Neuron (in vitro differentiated cells): Measurements from ENCODE around the gene COL5A2.

Source experiments
- H2AFZ ChIP-seq: one replicate; pipeline ENCODE4 v1.6.1; 2013; ENCODE audit warnings: low read depth, mild to moderate bottlenecking, inconsistent platforms, low read length, moderate library complexity
- H3K27me3 ChIP-seq: one replicate; pipeline ENCODE4 v1.6.1; 2013; ENCODE audit warnings: low read length; ENCODE audit not compliant: insufficient read depth
- H3K36me3 ChIP-seq: one replicate; pipeline ENCODE4 v1.6.1; 2013; ENCODE audit warnings: low read length; ENCODE audit not compliant: insufficient read depth
- H3K4me1 ChIP-seq: one replicate; pipeline ENCODE4 v1.6.1; 2013; ENCODE audit warnings: low read length; ENCODE audit not compliant: insufficient read depth
- H3K4me3 ChIP-seq: 2 replicates; pipeline ENCODE4 v1.5.1; 2013; ENCODE audit warnings: mild to moderate bottlenecking, low read length, moderate library complexity
- H3K9me3 ChIP-seq: one replicate; pipeline ENCODE4 v1.6.1; 2013; ENCODE audit warnings: low read length

COL5A2 gene

DNA sequence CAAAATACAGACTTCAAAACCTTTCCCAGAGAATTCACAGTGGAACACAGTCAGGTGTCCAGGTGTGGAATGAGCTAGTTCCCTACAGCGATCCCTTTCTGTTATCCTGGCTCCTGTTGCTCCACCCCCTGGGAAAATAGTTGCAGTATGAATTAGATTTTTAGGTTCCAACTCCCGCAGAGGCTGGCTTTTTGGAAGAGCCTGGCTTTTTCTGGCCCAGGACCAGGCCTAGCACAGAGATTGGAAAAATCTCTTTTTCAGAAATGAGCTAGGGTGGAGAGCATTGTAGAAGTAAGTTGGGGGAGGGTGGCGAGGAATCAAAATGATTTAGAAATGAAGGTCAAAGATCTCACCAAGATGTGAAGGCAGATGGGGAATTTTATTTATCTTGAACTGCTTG, 27.1 kb downstream of the COL5A2 start:
- no peak overlapping the region for H3K4me3 ChIP-seq
- no peaks in the 10 kb centered on the region for H3K36me3 ChIP-seq
- no peaks in the 10 kb centered on the region for H3K27me3 ChIP-seq
- no peaks in the 10 kb centered on the region for H3K9me3 ChIP-seq
- H3K4me1 ChIP-seq, result peaks cover 5% of the 10 kb centered on the region
- H2AFZ ChIP-seq, result no peak overlapping the region

DNA sequence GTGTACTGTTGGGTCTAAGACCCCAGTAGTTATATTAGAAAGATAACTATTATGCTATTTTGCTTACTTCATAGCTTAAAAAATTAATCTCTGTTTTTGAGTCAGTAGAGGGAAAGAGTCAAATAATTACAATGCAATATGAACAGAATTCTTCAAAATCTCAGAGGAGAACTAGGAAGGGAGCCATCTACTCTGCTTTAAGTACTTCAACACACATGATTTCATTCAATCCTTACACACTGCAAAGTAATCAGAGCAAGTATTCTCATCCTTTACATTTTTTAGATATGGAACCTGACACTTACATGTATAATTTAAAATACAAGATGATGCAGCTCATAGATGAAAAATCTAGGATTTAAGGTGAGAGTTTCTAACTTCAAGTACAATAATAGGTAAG, 27.7 kb downstream of the COL5A2 start:
- Histone ChIP-seq H3K4me1 (peaks cover 5% of the 10 kb centered on the region), H3K36me3 (no peaks in the 10 kb centered on the region)

DNA sequence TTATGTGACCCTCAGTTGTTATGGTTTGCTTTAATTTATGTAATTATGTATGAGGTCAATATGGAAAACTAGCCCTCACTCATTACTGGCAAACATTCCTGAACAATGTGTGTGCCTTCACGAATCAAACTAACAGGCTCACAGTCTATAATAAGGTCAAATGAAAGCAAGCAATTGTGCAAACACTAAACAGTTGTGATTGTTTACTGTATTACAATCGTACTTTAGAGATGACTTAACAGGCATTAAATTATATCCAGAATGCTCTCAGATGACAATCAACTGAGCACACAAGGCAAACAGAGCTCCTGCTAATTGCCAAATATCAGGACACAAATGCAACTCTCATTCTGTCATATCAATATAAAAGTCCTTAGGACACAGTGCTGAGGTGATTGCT, 29.5 kb downstream of the COL5A2 start:
- Histone ChIP-seq H2AFZ (no peak overlapping the region), H3K4me3 (no peak overlapping the region), H3K27me3 (no peaks in the 10 kb centered on the region), H3K36me3 (no peaks in the 10 kb centered on the region), H3K4me1 (peaks cover 5% of the 10 kb centered on the region), H3K9me3 (no peaks in the 10 kb centered on the region)

More for the DNA sequence above, 27.7 kb downstream of the COL5A2 start:
- H2AFZ ChIP-seq, result no peak overlapping the region
- H3K9me3 ChIP-seq, result no peaks in the 10 kb centered on the region
- H3K4me3 ChIP-seq, result no peak overlapping the region
- H3K27me3 ChIP-seq, result no peaks in the 10 kb centered on the region

DNA sequence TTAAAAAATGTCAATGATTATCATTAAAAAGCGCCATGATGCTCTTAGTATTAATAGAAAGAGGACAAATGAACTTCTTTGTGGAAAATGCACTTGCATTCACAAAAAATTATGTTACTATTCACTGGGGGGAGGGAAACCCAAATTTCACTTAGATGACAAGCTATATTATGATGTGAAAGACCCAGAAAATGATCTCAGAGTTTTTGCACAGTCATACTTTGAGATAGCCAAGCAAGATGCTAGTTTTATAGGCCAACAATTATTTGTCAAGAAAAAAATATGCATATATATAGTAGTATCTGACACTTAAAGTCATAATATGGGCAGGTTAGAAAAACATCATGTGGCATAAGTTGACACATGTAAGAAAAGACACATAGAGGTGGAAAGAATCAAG, 31.6 kb downstream of the COL5A2 start:
- no peak overlapping the region for H2AFZ ChIP-seq
- H3K36me3 ChIP-seq, result no peaks in the 10 kb centered on the region
- no peak overlapping the region for H3K4me3 ChIP-seq

DNA sequence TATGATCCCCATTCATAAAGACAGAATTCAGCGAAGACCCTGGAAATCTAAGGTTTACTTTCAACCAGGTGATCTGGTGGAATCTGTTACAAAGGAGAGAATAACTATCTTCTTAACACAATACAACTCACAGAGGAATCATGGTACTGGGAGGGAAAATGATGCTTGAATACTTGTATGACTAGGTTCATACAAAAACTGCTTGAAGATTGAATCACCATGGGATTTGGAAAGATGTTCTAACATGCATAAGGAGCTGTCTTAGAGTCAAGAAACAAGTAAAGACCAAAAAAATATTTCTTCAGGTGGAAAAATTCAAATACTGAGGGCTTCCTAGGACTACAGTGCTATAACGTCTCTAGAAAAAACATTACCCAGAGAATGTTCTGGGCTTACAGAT, 32.2 kb downstream of the COL5A2 start:
- H2AFZ ChIP-seq, result no peak overlapping the region
- no peak overlapping the region for H3K4me3 ChIP-seq
- H3K9me3 ChIP-seq, result no peaks in the 10 kb centered on the region
- H3K27me3 ChIP-seq, result no peaks in the 10 kb centered on the region
- no peaks in the 10 kb centered on the region for H3K36me3 ChIP-seq
- peaks cover 5% of the 10 kb centered on the region for H3K4me1 ChIP-seq

More for the DNA sequence above, 31.6 kb downstream of the COL5A2 start:
- H3K9me3 ChIP-seq, result no peaks in the 10 kb centered on the region
- no peaks in the 10 kb centered on the region for H3K27me3 ChIP-seq
- peaks cover 5% of the 10 kb centered on the region for H3K4me1 ChIP-seq

DNA sequence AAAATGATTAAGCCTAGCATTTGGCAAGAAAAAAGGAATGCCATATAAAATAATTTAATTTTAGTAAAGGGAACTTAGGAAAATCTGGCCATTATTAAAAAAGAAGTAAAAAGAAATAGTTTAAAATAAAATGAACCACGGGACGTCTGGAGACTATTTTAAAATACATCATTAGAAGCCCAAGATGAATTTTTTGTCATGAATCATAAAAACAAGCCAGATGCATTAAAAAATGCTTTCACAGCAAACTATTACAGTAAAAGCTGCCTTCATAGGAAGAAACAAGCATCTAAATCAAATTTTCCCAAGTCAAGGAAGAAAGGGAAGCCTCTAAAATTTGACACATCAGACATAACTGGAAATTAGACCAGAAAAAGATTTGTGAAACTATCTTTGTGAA, 33.0 kb downstream of the COL5A2 start:
- H3K27me3 ChIP-seq, result no peaks in the 10 kb centered on the region
- no peaks in the 10 kb centered on the region for H3K36me3 ChIP-seq
- no peaks in the 10 kb centered on the region for H3K9me3 ChIP-seq
- peaks cover 5% of the 10 kb centered on the region for H3K4me1 ChIP-seq
- no peak overlapping the region for H3K4me3 ChIP-seq
- no peak overlapping the region for H2AFZ ChIP-seq

DNA sequence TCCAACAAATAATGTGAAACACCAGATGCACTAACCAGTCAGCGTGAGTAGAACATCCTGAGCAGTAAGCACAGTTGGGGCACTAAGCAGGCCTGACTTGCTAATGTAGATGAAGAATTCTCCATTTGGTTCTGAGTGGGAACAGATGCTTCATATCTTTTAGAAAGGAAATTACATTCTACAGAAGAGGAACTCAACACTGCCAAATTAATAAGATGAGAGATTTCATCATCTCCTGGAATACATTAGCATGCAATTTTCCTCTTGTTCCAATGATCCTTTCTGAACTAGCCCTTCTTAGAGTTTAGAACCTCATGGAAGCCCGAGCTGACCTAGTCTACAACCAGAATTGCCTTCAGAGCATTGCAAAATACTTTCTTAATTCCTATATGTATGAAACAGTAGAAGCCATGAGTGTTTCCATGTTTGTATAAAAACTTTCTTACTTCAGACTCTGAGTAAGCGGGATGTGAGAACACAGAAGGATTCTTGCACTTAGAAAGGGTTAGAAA, 34.8 kb downstream of the COL5A2 start:
- no peak overlapping the region for H2AFZ ChIP-seq
- no peaks in the 10 kb centered on the region for H3K27me3 ChIP-seq
- H3K4me3 ChIP-seq, result no peak overlapping the region
- H3K36me3 ChIP-seq, result no peaks in the 10 kb centered on the region
- H3K9me3 ChIP-seq, result no peaks in the 10 kb centered on the region
- H3K4me1 ChIP-seq, result no peaks in the 10 kb centered on the region

DNA sequence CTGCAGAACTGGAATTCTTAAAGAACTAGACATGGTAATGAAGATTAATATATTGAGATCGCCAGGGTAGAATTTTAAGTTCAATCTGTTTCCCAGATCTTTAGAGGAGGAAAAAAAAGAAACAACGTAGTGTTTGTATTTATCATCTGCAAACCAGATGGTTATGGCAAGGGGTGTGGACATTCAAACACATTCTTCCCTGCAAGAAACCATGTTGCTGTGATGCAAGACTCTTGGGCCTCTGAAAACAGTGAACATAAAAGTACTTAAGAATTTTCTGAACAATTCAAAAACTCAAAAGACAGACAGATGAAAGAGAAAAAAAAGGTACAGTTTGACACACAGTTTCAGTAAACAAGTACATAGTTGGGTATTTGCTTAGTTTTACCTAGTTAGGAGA, 35.6 kb downstream of the COL5A2 start:
- Histone ChIP-seq H3K4me1 (no peaks in the 10 kb centered on the region), H3K27me3 (no peaks in the 10 kb centered on the region), H2AFZ (no peak overlapping the region), H3K36me3 (no peaks in the 10 kb centered on the region), H3K4me3 (no peak overlapping the region), H3K9me3 (no peaks in the 10 kb centered on the region)

DNA sequence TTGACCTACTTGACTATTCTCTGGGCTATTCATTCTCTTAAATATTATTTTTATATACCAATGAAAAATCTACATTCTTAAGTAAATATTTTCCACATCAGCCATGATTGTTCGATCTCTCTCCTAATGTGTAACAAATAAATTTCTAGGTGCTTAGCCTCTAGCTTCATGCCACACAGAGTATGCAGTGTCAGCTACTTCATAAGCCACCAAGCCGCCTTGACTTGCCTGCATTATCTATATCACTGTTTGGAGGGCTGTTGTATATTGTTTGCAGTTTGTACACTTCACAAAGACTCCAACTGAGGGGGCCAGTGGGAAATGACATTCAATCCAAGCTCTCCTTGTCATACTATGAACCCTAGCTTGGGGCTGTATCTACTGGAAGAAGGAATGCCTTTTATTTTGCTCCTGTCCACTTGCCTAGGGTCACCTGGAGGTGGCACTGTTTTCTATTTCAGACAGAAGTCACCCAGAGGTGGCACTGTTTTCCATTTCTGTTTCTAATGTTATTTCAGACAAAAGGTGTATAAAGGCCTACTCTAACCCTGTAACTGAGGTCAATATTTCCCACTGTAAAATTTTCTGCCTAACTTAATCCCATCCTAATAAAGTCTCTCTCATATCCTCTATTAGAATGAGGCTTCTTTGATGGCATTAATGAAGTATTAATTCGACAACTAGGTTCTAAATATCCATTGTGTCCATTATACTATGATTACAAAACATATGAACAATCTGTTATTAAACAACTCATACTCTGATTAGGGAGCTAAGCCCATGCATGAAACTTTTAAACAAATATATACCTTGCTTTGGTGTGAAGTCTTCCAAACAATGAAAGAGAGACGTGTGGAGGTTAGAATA, 36.4 kb downstream of the COL5A2 start:
- Histone ChIP-seq H3K36me3 (no peaks in the 10 kb centered on the region), H3K4me3 (no peak overlapping the region), H2AFZ (no peak overlapping the region), H3K9me3 (no peaks in the 10 kb centered on the region), H3K4me1 (no peaks in the 10 kb centered on the region), H3K27me3 (no peaks in the 10 kb centered on the region)

DNA sequence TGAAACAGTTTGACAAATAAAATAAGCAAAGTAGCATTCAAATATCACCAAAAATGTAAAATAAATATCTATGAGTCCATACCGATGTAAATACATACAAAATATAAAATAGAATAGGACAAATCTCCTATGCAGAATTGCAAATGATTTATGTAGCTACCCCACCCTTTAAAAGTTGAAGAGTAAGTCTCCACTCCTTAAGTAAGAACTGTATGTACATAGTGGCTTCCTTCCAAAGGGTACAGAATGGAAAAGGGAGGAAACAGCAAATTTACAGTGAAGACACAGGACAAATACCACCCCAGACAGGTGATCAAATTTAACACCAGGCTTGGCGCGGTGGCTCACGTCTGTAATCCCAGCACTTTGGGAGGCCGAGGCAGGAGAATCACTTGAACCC, 40.8 kb downstream of the COL5A2 start:
- H3K36me3 ChIP-seq, result no peaks in the 10 kb centered on the region
- H3K9me3 ChIP-seq, result no peaks in the 10 kb centered on the region
- H3K4me3 ChIP-seq, result no peak overlapping the region
- no peaks in the 10 kb centered on the region for H3K4me1 ChIP-seq
- H2AFZ ChIP-seq, result no peak overlapping the region
- no peaks in the 10 kb centered on the region for H3K27me3 ChIP-seq

DNA sequence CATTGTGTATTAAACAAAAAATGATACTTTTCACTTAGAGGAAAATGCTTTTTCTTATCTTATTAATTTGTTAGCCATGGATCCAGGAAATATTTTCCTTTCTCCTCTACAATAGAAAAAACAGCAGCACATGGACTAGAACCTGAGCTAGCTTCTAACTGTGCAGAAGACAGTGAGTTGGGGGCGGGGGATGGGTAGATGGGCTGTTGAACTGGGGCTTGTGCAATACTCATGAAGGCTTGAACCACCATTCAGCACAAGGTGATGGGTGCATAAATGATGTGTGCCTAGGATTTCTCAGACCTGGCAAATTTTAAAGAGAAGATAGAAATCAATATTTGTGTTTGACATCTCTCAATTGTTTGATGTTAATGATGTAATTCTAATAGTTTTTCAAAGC, 42.0 kb downstream of the COL5A2 start:
- no peaks in the 10 kb centered on the region for H3K36me3 ChIP-seq
- H3K27me3 ChIP-seq, result no peaks in the 10 kb centered on the region
- H3K9me3 ChIP-seq, result no peaks in the 10 kb centered on the region
- no peak overlapping the region for H2AFZ ChIP-seq
- no peak overlapping the region for H3K4me3 ChIP-seq
- no peaks in the 10 kb centered on the region for H3K4me1 ChIP-seq

DNA sequence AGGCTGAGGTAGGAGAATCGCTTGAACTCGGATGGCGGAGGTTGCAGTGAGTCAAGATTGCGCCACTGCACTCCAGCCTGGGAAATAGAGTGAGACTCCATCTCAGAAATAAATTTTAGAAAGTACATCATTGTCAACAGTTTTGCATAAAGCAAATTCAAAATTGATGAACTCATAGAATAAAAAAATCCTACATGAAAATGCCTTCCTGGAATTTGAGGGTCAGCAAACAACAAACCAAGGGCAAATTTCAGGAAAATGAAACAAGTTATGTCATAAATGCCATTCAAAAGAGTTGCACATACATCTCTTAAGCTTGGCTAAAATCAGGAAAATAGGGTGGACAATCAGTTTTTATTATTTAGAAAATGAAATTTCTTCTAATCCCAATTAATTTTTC, 45.1 kb downstream of the COL5A2 start:
- Histone ChIP-seq H3K9me3 (no peaks in the 10 kb centered on the region), H3K4me1 (no peaks in the 10 kb centered on the region), H2AFZ (no peak overlapping the region), H3K36me3 (no peaks in the 10 kb centered on the region), H3K4me3 (no peak overlapping the region), H3K27me3 (no peaks in the 10 kb centered on the region)

DNA sequence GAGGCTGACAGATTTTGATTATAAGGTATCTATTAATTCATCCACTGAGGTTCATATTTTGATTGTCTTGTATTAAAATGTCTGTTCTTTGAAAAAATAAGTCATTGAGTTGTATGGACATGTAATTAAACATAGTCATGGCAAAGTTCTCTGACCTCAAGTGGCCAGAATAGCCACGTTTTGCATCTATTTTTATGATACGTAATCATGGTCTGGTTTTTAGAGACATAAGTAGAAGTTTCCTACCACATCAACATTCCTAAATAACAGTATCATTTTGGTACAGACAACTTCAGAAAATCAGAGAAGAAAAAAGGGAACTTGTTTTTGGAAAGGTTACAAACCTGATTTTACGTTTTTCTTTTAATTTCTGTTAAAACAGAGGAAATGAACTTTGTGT, 47.6 kb downstream of the COL5A2 start:
- Histone ChIP-seq H3K9me3 (no peaks in the 10 kb centered on the region), H3K4me1 (no peaks in the 10 kb centered on the region), H3K27me3 (no peaks in the 10 kb centered on the region), H2AFZ (no peak overlapping the region), H3K36me3 (no peaks in the 10 kb centered on the region), H3K4me3 (no peak overlapping the region)

DNA sequence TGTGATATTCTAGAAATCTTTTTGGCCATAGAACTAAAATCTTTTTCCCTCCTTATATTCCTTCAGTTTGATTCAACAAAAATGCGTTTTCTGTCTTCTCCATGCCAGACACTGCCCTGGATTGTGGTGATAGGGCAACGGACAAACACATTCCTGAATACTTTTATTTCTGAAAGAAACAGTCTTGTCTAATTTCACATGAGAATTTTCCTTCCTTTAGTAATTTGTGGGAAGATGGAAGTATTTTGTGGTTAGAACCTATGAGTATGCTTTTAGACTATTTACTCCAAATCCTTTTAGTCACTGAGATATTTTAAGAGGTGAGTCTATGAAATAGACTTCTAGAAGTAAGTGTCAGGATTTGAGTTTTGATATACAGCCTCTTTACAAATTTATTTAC, 49.6 kb downstream of the COL5A2 start:
- H3K9me3 ChIP-seq, result no peaks in the 10 kb centered on the region
- H3K36me3 ChIP-seq, result no peaks in the 10 kb centered on the region
- H3K27me3 ChIP-seq, result no peaks in the 10 kb centered on the region
- no peak overlapping the region for H2AFZ ChIP-seq
- no peaks in the 10 kb centered on the region for H3K4me1 ChIP-seq
- H3K4me3 ChIP-seq, result no peak overlapping the region
